Measurements from ENCODE around the gene HDAC9.
A peak's percentile ranks its signal among the peaks of the same experiment; 100 is the strongest.

HDAC9 gene

GRCh38 chr7:18508443-18509427, 13.2 kb downstream of the HDAC9 start:
- DNase-seq (ENCODE audit: low read depth, low spot score) = no peak

DNA sequence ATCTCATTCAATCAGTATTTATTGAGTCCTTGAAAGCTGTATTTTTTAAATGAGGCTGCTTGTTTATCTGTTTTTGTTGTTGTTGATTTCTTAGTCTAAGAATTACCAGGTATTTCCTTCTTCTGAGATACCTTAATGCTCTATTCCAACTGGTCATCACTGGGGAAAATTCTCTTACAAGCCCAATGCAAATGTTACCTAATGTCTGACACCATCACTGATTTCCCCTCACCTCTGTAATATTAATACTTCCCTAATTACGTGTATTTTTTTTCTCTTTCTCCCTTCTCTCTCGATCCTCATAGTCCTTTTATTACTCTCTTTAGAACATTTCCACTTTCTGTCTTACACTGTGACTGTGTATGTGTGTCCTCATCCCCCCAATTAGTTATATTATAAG, 13.9 kb downstream of the HDAC9 start:
- no peaks in the 10 kb centered on the region for H3K9me3 ChIP-seq (ENCODE audit: low read depth, low read length)
- H3K36me3 ChIP-seq (ENCODE audit: insufficient read depth, low read length) = no peaks in the 10 kb centered on the region; the same call in 1 of the 2 replicates
- TF ChIP-seq POLR2AphosphoS5 (IDR thresholded peaks at IDR 0.05; ENCODE audit: borderline replicate concordance, low read depth, low read length) = no peak
- TF ChIP-seq EZH2 (IDR thresholded peaks at IDR 0.05) = no peak
- no peak for TF ChIP-seq FOXP2 (optimal IDR thresholded peaks at IDR 0.05; ENCODE audit: control extremely low read depth, extremely low read length, insufficient read depth)
- H3K4me3 ChIP-seq = no peak overlapping the region
- H3K9ac ChIP-seq (ENCODE audit: insufficient read length) = no peak overlapping the region
- no peak for DNase-seq (ENCODE audit: low read depth, low spot score)
- H3K27ac ChIP-seq = no peak overlapping the region

More at GRCh38 chr7:18508443-18509427, 13.2 kb downstream of the HDAC9 start:
- no peak for TF ChIP-seq POLR2AphosphoS5 (IDR thresholded peaks at IDR 0.05; ENCODE audit: borderline replicate concordance, low read depth, low read length)
- no peak for TF ChIP-seq FOXP2 (optimal IDR thresholded peaks at IDR 0.05; ENCODE audit: control extremely low read depth, extremely low read length, insufficient read depth)
- no peak for TF ChIP-seq EZH2 (IDR thresholded peaks at IDR 0.05)
- Histone ChIP-seq H3K9ac (ENCODE audit: insufficient read length) (no peak overlapping the region), H3K4me3 (no peak overlapping the region), H3K27ac (no peak overlapping the region), H3K9me3 (ENCODE audit: low read depth, low read length) (no peaks in the 10 kb centered on the region), H3K36me3 (ENCODE audit: insufficient read depth, low read length) (no peaks in the 10 kb centered on the region; the same call in 1 of the 2 replicates)

GRCh38 chr7:18511351-18512140, 16.0 kb downstream of the HDAC9 start:
- H3K27ac ChIP-seq = no peak overlapping the region
- no peak overlapping the region for H3K4me3 ChIP-seq
- no peaks in the 10 kb centered on the region for H3K9me3 ChIP-seq (ENCODE audit: low read depth, low read length)
- TF ChIP-seq FOXP2 (optimal IDR thresholded peaks at IDR 0.05; ENCODE audit: control extremely low read depth, extremely low read length, insufficient read depth) (no peak), EZH2 (IDR thresholded peaks at IDR 0.05) (no peak), POLR2AphosphoS5 (IDR thresholded peaks at IDR 0.05; ENCODE audit: borderline replicate concordance, low read depth, low read length) (no peak)
- no peaks in the 10 kb centered on the region; the same call in 1 of the 2 replicates for H3K36me3 ChIP-seq (ENCODE audit: insufficient read depth, low read length)
- no peak for DNase-seq (ENCODE audit: low read depth, low spot score)
- H3K9ac ChIP-seq (ENCODE audit: insufficient read length) = no peak overlapping the region

- TF ChIP-seq FOXP2 (optimal IDR thresholded peaks at IDR 0.05; ENCODE audit: control extremely low read depth, extremely low read length, insufficient read depth) = no peak
- no peak for TF ChIP-seq EZH2 (IDR thresholded peaks at IDR 0.05)
- no peak for TF ChIP-seq POLR2AphosphoS5 (IDR thresholded peaks at IDR 0.05; ENCODE audit: borderline replicate concordance, low read depth, low read length)
- H3K27ac ChIP-seq = no peak overlapping the region
- DNase-seq (ENCODE audit: low read depth, low spot score) = no peak
Measured at GRCh38 chr7:18513343-18513742, 17.8 kb downstream of the HDAC9 start.

GRCh38 chr7:18515067-18515466, 19.5 kb downstream of the HDAC9 start:
- Histone ChIP-seq H3K27ac (peak overlapping the region; percentile 67), H3K9me3 (ENCODE audit: low read depth, low read length) (no peaks in the 10 kb centered on the region), H3K9ac (ENCODE audit: insufficient read length) (no peak overlapping the region), H3K36me3 (ENCODE audit: insufficient read depth, low read length) (no peaks in the 10 kb centered on the region), H3K4me3 (peak overlapping the region; percentile 13; the same call in 1 of the 2 replicates)
- no peak for DNase-seq (ENCODE audit: low read depth, low spot score)
- TF ChIP-seq POLR2AphosphoS5 (IDR thresholded peaks at IDR 0.05; ENCODE audit: borderline replicate concordance, low read depth, low read length) (no peak), FOXP2 (optimal IDR thresholded peaks at IDR 0.05; ENCODE audit: control extremely low read depth, extremely low read length, insufficient read depth) (no peak), EZH2 (IDR thresholded peaks at IDR 0.05) (no peak)

More at GRCh38 chr7:18513343-18513742, 17.8 kb downstream of the HDAC9 start:
- Histone ChIP-seq H3K9me3 (ENCODE audit: low read depth, low read length) (no peaks in the 10 kb centered on the region), H3K9ac (ENCODE audit: insufficient read length) (no peak overlapping the region), H3K36me3 (ENCODE audit: insufficient read depth, low read length) (no peaks in the 10 kb centered on the region), H3K4me3 (no peak overlapping the region)

DNA sequence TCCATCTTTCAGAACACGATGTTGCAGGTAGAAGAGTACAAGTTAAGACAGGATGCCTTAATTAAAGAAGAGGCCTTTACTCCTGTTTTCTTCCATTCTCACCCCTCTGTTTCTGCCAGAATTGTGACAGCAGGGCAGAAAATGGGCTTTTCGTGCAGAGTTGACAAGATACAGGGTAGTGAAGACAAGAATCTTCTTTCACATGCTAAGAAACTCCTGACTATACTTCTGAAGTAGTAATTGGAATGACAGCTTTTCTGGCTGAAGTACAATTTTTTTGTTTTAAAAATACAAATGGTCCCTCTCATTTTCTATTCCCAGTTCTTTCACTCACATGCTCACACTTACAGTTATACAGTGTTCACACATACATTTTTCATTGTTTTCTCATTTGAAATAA, 22.1 kb downstream of the HDAC9 start:
- no peak overlapping the region for H3K4me3 ChIP-seq
- TF ChIP-seq POLR2AphosphoS5 (IDR thresholded peaks at IDR 0.05; ENCODE audit: borderline replicate concordance, low read depth, low read length) = no peak
- TF ChIP-seq EZH2 (IDR thresholded peaks at IDR 0.05) = no peak
- no peak for TF ChIP-seq FOXP2 (optimal IDR thresholded peaks at IDR 0.05; ENCODE audit: control extremely low read depth, extremely low read length, insufficient read depth)
- no peak overlapping the region for H3K27ac ChIP-seq
- H3K36me3 ChIP-seq (ENCODE audit: insufficient read depth, low read length) = no peaks in the 10 kb centered on the region
- no peak overlapping the region for H3K9ac ChIP-seq (ENCODE audit: insufficient read length)
- H3K9me3 ChIP-seq (ENCODE audit: low read depth, low read length) = no peaks in the 10 kb centered on the region
- DNase-seq (ENCODE audit: low read depth, low spot score) = no peak

DNA sequence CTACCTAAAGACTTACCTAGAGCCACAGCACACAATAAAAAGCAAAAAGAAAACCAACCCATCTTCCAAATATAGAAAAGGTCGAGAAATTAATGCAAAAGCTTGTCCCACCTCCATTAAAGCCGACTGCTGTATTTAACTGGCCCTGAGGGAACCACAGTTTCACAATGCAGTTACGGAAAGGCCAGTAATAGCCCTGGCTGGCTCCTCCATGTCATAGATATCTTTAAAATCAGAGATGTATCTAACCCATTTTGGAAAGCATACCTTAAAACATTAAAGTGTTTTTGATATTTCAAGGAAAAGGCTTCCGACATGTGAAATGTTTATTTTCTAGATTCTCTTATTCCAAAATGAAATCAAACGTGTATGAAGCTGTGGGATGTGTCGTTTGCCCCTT, 23.0 kb downstream of the HDAC9 start:
- no peak for DNase-seq (ENCODE audit: low read depth, low spot score)
- TF ChIP-seq POLR2AphosphoS5 (IDR thresholded peaks at IDR 0.05; ENCODE audit: borderline replicate concordance, low read depth, low read length) = no peak
- no peak for TF ChIP-seq FOXP2 (optimal IDR thresholded peaks at IDR 0.05; ENCODE audit: control extremely low read depth, extremely low read length, insufficient read depth)
- no peak for TF ChIP-seq EZH2 (IDR thresholded peaks at IDR 0.05)
- no peak overlapping the region for H3K27ac ChIP-seq
- no peak overlapping the region for H3K9ac ChIP-seq (ENCODE audit: insufficient read length)
- no peaks in the 10 kb centered on the region for H3K9me3 ChIP-seq (ENCODE audit: low read depth, low read length)
- no peak overlapping the region for H3K4me3 ChIP-seq
- H3K36me3 ChIP-seq (ENCODE audit: insufficient read depth, low read length) = no peaks in the 10 kb centered on the region

All from SK-N-MC (cell line).